HG02852 (cell line): ENCODE measurements around the gene YY1.
A peak's percentile ranks its signal among the peaks of the same experiment; 100 is the strongest.
"Not testable (repeated sequence)": the region's sequence is repeated elsewhere in the genome, so short reads cannot be mapped to it uniquely, and the experiment has no call there.

Experiments used
- ATAC-seq: cut with Tn5 transposase; IDR thresholded peaks from one replicate; pipeline ENCODE4 v1.9.1; 2021; ENCODE audit warnings: mild to moderate bottlenecking, moderate library complexity; ENCODE audit not compliant: unreplicated experiment

YY1 gene

DNA sequence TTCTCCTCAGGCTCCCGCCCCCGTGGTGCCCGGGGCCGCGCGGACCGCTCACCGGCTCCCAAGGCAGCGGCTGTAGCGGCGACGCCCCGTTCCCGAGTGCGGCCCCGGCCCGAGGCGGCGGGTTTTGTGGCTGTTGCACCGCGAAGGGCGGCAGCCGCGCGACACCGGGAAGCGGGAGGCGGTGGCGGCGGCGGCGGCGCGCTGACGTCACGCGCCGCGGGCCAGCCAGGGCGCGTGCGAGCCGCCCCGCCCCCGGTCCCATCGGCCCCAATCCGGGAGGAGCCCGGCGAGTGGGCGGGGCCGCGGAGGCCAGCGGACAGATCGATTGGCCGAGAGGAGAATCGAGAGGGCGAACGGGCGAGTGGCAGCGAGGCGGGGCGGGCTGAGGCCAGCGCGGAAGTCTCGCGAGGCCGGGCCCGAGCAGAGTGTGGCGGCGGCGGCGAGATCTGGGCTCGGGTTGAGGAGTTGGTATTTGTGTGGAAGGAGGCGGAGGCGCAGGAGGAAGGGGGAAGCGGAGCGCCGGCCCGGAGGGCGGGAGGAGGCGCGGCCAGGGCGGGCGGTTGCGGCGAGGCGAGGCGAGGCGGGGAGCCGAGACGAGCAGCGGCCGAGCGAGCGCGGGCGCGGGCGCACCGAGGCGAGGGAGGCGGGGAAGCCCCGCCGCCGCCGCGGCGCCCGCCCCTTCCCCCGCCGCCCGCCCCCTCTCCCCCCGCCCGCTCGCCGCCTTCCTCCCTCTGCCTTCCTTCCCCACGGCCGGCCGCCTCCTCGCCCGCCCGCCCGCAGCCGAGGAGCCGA is at the start of gene YY1:
Gene YY1, plus strand, starts transcription at position 726 of the 792 bp plus-strand sequence. CDS start 101 bp downstream, outside the sequence.
- peak; percentile 70 for ATAC-seq

DNA sequence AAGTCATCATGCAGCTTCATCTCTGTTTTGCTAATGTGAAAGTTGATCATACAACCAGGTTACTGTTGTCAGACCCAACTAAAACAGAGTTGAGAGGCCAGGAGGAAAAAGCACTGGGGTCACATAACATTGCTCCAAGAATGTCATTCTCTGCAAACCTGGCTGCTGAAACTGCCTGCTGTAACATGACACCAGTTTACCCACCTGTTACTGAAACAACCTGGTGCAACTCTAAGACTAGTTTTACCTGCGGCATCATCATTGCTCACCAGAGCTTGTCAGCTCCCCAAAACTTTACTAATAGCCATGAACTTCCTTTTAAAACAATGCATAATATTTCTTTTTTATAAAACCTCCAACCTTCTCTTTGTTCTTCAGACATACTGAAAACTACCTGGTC is 48.8 kb upstream of the YY1 start:
- ATAC-seq = no peak

DNA sequence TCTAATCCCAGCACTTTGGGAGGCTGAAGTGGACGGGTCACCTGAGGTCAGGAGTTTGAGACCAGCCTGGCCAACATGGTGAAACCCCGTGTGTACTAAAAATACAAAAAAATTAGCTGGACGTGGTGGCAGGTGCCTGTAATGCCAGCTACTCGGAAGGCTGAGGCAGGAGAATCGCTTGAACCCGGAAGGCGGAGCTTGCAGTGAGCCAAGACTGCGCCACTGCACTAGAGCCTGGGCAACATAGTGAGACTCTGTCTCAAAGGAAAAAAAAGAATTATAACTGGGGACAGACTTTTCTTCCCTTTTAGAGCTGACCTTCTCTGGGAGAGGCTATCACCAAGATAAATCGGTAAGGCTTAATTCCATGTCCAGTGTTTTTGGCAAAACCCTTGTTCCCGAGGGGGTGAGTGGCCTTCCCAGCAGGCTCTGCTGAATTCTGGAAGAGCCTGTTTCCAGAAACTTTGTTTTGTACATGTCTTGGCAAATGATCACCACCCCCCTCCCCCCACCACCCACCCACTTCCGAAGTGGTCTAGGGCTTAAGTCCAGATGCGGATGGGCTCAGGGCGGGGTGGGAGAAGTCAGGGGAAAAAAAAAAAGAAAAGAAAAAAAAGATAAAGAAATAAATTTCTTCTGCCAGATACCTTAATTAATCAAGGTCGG is 47.2 kb upstream of the YY1 start:
- no peak for ATAC-seq

DNA sequence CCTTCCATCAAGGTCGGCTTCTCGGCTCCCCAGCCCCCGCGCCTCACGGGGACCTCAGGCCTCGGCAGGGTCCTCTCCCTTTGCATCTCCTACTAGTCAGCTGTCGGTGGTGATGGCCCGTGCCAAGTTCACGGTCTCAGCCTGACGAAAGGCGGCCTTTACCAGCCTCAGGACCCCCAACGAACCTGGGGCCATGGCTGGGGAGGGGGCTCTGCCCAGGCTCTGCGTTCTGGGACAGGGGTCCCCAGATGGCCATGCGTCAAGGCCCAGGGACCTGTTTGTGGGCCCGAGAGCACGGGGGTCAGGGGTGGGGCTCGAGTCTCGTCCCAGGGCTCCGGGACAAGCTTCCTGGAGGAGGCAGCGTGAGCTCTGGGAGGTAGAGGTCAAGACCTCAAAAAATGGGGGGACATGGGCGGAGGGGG is 46.7 kb upstream of the YY1 start:
- no peak for ATAC-seq

DNA sequence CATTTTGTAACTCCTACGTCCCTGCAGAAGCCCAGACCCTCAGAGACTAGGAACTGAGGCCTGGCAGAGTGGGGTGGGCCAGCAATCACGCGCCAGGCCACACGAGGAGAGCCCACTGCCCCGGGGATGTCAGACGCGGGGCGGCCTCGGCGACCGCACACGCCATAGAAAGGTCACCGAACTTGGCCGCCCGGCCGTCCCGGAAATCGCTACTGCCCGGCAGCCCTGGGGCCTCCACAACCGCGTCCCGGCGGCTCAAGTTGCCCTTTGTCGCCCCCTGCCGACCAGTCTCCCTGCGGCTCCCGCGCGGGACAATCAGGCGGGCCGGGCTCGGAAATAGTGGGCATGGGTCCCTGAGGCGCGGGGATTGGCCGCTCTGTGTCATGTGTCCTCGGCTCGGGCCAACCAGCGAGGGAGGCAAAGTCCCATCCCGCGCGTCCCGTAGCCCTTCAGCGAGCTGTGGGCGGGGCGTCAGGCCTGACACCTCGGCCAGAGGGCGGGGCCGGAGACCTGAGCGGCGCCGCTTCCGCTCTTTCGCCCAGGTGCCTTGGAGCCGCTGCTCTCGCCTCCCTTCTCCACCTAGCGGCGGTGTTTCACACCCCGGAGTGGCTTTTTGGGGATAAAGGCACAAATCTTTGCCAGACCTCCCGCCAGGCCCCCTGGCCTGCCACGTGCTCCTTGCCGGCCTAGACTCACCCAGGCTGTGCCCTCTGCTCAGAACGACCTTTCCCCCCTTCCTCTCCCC is 46.1 kb upstream of the YY1 start:
- ATAC-seq = peak; percentile 99

DNA sequence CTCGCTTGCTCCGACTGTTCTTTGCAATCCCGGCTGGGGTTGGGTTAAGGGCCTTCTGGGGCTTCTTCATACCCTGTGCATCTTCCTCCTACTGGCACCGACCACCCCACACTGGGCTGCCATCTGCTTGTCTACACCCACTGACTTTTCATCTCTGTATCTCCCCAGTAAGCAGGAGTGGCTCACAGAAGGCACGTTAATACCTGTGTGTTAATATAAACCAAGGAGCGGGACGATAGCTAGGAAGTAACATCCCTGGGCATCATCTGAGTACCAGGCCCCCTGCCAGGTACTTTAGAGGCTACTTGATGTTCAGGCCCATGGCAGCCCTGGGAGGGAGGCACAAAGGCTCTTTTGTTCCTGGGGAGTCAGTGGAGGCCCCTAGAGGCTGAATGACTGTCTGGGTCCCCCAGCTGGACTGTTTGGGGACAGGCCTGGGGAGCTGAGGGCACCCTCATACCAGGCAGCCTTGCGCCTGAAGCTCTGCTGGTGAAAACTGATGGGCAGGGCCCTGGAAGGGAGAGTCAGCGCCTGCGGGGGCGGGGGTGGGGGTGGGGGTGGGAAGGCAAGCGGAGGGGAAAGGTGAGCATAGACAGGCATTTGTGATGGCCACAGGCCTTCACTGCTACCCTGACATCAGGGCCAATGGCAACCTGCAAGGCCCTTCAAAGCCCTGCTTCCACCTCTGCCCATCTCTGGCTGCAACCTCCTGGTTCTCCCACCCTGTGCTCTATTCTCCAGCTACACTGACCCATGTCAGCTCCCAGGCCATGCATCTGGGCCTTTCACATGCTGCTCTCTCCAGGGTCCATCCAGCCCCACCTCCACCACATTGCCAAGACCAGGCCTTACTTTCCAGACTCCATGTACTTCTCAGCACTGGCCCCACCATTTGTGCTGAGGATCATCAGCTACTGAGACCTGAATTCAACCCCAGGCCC is 45.3 kb upstream of the YY1 start:
- ATAC-seq = no peak

DNA sequence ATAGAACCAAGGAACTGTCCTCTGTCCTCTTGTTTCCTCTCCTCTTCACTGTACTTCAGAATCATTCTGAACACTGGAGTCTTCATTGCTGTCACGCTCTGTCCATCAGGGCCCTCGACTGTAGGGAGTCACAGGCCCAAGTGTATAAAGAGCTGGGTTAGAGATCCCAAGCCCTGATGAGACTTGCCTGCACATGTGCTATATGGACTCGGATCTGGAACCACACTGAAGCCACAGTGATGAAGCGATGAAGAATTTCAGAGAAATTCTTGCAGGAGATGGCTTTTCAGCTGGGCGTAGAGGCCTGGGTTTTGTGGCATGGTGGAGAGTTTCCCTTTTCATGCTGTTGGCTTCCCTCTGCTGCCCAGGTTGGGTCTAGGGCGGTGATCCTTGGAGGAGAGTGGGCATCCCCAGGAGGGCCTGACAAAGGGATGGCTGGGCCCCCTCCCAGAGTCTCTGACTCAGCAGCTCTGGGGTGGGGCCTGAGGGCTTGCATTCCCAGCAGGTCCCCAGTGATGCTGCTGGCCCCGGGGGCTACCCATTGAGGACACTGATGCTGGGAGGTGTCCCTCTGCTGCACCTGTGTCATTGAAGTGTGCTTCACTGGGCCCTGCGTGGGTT is 39.6 kb upstream of the YY1 start:
- no peak for ATAC-seq

DNA sequence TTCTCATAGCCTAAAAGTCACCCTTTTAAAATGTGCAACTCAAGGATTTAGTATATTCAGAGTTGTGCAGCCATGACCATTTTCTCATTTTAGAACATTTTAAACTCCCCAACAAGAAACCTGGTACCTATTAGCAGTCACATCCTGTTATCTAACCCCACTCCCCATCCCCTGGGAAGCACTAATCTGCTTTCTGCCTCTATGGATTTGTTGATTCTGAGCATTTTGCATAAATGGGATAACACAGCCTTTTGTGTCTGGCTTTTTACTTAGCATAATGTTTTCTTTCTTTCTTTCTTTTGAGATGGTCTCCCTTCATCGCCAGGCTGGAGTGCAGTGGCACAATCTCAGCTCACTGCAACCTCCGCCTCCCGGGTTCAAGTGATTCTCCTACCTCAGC is 38.6 kb upstream of the YY1 start:
- no peak for ATAC-seq

DNA sequence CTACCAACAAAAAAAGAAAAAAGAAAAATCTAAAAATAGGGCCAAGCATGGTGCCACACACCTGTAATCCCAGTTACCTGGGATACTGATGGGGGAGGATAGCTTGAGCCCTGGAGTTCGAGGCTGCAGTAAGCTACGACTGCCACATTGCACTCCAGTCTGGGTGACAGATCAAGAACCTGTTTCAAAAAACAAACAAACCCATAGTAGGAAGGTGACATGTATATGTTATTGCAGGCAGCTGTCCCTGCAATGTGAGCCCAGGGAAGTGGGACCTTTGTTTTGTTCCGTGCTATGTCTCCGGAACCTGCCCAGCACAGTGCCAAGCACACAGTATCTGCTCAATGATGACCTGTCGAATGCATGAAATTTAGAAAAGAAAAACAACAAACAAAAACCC is 37.2 kb upstream of the YY1 start:
- no peak for ATAC-seq

DNA sequence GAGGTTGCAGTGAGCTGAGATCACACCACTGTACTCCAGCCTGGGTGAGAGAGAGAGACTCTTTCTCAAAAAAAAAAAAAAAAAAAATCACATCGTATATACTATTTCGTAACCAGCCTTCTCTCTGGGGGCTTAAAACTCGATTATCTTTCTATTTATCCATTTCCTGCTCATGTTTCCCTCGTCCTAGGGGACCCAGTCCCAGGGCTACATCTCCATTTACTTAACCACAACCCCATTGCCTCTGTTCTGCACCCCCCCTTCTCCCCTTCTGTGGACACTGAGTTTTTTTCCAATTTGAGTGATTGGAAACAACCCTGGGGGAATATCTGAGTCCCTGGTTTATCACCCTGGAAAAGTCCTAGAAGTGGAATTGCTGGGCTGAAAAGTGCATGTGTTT is 36.2 kb upstream of the YY1 start:
- no peak for ATAC-seq

DNA sequence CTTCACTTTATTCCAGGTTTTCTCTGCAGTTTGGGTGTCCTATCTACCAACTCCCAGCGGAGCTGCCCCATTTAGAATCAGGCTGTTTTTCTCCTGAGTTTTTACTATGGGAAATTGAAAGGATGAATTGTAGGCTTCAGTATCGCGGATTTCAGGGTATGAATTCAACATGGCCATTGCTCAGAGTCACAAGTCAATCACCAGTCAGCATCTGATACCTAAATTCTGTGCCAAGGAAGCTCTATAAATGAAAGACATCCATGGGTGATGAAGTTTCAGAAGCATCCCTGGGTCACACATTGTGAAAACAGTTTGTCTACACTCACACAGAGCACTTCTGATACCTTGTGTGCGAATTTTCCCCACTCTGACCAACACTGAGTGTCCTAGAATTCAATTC is 35.8 kb upstream of the YY1 start:
- no peak for ATAC-seq

DNA sequence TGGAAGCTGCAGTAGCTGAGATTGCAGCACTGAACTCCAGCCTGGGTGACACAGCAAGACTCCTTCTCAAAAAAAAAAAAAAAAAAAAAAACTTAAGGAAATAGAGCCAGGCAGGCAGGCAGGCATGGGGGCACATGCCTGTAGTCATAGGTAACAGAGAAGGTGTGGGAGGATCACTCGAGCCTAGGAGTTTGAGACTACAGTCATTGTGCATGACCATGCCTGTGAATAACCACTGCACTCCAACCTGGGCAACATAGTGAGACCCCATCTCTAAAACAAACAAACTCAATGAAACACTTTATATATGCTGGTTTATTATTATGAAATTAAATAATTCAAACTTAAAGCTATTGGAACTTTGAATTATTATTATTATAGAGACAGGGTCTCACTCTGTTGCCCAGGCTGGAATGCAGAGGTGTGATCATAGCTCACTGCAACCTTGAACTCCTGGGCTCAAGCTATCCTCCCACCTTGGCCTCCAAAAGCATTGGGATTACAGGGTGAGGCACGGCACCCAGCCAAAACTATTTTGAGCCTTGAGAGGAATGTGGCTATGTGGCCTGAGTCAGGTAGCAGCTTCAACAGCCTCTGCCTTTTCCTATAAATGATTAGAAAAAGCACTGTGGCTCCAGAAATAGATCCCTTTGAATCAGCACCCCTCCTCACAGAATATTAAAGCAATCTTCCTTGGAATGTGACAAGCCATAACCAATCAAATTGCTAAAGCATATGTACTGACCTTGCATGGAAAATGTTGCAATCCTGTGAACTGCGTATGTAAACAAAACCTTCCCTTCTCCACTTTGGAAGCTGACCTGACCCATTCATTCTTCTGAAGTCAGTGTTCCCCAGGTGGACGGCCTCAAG is 34.7 kb upstream of the YY1 start:
- ATAC-seq = no peak

DNA sequence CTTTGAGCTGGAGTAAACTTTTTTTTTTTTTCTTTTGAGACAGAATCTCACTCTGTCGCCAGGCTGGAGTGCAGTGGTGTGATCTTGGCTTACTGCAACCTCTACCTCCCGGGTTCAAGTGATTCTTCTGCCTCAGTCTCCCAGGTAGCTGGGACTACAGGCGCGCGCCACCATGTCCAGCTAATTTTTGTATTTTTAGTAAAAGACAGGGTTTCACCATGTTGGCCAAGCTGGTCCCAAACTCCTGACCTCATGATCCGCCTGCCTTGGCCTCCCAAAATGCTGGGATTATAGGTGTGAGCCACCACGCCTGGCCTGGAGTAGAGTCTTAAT is 34.1 kb upstream of the YY1 start:
- not testable (repeated sequence) for ATAC-seq

DNA sequence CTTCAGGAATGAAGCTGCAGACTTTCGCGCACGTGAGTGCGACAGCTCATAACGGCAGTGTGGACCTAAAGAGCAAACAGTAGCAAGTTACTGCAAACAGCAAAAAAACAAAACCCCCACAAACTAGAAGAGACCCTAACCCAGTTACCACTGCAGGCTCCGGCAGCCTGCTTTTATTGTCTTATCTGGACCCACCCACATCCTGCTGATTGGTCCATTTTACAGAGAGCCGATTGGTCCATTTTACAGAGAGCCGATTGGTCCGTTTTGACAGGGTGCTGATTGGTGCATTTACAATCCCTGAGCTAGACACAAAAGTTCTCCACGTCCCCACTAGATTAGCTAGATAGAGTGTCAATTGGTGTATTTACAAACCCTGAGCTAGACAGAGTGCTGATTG is 31.4 kb upstream of the YY1 start:
- not testable (repeated sequence) for ATAC-seq

DNA sequence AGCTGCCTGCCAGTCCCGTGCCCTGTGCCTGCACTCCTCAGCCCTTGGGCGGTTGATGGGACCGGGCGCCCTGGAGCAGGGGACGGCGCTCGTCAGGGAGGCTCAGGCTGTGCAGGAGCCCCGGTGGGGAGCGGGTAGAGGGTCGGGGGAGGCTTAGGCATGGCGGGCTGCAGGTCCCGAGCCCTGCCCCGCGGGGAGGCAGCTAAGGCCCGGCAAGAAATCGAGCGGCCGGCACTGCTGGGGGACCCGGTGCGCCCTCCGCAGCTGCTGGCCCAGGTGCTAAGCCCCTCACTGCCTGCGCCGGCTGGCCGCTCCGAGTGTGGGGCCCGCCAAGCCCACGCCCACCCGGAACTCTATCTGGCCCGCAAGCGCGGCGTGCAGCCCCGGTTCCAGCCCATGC is 30.8 kb upstream of the YY1 start:
- ATAC-seq = not testable (repeated sequence)

DNA sequence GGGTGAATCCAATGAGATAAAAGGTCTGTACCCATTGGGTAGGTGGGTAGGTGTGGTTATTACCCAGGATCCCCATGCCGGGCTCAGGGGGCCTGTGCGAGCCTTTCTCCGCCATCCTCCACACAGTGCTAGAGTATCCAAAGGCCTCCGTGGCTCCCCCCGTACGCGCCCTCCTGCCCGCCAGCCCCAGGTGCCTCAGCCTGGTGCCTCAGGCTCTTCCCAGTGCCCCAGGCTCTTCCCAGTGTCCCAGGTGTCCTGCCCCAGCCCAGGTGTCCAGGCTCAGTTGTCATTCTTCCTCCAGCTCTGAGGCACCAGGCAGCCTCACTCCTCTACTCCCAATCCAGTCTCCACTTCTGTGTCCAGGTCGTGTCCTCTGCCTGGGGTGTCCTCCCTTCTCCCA is 27.6 kb upstream of the YY1 start:
- ATAC-seq = no peak

DNA sequence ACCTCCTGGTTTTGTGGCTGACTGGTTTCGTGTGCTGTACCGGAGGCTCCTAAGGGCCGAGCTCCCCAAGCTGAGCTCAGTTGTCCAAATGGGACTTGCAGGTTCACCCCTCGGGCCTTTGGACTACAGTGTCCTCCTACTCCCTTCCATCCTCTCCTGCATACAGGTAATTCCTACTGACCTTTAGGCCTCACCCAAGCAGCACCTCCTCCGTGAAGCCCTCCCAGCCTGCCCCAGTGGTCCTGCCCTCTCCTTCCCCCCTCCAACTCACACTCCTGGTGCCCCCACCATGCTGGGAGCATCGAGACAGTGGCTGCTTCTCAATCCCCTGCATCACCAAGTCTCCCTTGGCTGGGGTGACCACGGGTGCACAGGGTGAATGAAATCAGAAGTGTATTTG is 27.1 kb upstream of the YY1 start:
- no peak for ATAC-seq

DNA sequence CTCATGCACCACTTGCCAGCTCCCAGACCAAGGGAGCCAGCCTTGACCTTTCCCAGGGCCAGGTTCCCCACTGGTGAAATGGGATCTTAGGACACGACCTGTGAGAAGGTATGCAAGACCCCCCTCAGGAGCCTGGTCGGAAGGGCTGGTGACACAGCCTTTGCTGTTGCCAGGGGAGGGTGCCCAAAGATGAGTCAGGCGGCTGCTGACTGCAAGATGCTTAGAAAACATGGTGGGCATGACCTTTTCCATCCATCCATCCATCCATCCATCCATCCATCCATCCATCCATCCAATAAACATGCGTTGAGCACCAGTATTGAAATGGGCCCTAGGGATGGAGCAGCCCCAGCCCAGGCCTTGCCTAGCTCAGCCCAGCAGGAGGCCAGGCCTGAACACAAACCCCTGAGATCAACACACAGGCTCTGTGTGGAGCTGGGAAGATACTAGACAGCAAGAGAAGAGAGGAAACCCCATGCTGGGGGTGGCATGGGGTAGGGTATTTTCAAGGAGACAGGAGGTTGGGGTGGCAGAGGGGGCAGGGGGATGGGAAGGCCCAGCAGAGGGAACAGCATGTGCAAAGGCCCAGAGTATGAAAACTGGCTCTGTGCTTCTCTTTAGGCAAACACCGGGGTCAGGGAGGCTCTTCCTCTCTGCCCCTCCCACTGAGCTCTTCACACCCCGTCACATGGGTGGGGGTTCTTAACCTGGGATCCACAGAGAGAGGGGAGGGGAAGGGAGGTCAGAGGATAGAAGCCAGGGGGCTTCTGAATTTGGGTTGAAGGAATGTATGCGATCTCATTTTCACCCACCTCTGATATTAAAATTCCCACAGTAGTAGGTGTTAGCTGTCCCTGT is 26.2 kb upstream of the YY1 start:
- no peak for ATAC-seq

DNA sequence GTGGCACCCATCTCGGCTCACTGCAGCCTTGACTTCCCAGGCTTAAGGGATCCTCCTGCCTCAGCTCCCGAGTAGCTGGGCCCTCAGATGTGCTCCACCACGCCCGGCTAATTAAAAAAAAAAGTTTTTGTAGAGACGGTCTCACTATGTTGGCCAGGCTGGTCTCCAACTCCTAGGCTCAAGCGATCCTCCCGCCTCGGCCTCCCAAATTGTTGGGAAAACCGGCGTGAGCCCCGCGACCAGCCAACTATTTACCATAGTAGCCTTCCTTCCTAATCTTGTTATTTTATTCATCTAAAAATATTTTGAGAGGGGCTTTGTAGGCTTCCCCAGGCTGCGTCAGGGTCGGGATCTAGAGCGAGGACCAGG is 25.4 kb upstream of the YY1 start:
- no peak for ATAC-seq
